HPDE6-E6E7 (cell line): ENCODE data around the gene PKD2.
"Not testable (repeated sequence)": the region's sequence is repeated elsewhere in the genome, so short reads cannot be mapped to it uniquely, and the experiment has no call there.

ENCODE experiments used
- DNase-seq: peaks from one replicate; pipeline ENCODE4 v3.0.0; 2011; ENCODE audit warnings: missing footprints; ENCODE audit errors: extremely low spot score

The PKD2 gene

DNA sequence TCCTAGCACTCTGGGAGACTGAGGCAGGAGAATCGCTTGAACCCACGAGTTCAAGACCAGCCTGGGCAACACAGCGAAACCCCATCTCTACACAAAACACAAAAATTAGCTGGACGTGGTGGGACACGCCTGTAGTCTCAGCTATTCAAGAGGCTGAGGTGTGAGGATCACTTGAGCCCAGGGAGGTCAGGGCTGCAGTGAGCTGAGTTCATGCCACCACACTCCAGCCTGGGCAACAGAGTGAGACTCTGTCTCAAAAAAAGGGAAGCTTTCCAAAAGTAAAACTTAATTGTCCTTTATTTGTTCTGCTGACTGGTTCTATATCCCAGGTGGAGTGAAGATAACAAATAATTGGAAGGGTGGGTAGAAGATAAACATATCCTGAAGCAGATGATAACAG is 105.4 kb downstream of the PKD2 start:
- no peak for DNase-seq

DNA sequence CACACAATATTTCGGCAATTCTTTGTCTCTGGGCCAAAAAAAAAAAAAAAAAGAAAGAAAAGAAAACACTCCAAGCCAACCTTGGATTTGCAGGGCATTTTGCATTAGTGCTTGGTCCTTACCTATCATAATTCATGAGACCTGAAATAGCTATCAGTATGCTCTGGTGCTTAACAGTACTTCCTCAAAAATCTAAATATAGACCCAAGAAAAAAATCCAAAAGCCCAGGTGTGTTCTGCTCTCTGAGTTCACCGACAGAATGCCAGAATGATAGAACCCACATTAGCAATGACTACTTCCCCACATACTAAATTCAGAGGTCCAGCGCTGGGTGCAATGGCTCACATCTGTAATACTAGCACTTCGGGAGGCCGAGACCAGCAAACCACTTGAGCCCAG is 108.2 kb downstream of the PKD2 start:
- no peak for DNase-seq

DNA sequence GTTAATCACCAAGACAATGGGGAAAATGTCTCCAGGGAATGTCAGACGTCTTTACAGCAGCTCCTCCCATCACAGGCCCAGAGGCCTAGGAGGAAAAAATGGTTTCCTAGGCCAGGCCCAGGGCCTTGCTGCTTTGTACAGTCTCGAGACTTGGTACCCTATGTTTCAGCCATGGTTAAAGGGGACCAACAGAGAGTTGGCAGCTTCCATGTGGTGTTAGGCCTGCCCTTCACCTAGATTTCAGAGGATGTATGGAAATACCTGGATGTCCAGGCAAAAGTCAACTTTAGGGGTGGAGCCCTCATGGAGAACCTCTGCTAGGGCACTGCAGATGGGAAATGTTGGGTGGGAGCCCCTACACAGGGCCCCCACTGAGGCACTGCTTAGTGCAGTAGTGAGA is 112.5 kb downstream of the PKD2 start:
- DNase-seq = no peak

DNA sequence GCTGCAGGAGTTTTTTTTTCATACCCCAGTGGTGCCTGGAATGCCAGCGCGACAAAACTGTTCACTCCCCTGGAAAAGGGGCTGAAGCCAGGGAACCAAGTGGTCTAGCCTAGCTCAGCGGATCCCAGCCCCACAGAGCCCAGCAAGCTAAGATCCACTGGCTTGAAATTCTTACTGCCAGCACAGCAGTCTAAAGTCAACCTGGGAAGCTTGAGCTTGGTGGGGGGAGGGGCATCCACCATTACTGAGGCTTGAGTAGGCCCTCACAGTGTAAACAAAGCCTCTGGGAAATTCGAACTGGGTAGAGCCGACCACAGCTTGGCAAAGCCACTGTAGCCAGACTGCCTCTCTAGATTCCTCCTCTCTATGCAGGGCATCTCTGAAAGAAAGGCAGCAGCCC is 114.8 kb downstream of the PKD2 start:
- DNase-seq = not testable (repeated sequence)
